IPS-15b (cell line): ENCODE data around the gene TGFBR2.

Experiments used
- H3K27me3 ChIP-seq: one replicate; pipeline ENCODE4 v1.6.1; 2013; ENCODE audit warnings: low read length; ENCODE audit not compliant: control insufficient read depth, insufficient read depth
- H3K36me3 ChIP-seq: one replicate; pipeline ENCODE4 v1.6.1; 2013; ENCODE audit warnings: low read length; ENCODE audit not compliant: control insufficient read depth, insufficient read depth
- H3K4me1 ChIP-seq: one replicate; pipeline ENCODE4 v1.6.1; 2013; ENCODE audit warnings: mild to moderate bottlenecking, low read length; ENCODE audit not compliant: control insufficient read depth, insufficient read depth
- H3K4me3 ChIP-seq: one replicate; pipeline ENCODE4 v1.5.1; 2013; ENCODE audit warnings: low read depth, low read length
- H3K9ac ChIP-seq: one replicate; pipeline ENCODE4 v1.6.1; 2013; ENCODE audit warnings: low read depth, mild to moderate bottlenecking, low read length
- H3K9me3 ChIP-seq: one replicate; pipeline ENCODE4 v1.6.1; 2013; ENCODE audit warnings: mild to moderate bottlenecking, low read length; ENCODE audit not compliant: control insufficient read depth, insufficient read depth

The TGFBR2 gene

DNA sequence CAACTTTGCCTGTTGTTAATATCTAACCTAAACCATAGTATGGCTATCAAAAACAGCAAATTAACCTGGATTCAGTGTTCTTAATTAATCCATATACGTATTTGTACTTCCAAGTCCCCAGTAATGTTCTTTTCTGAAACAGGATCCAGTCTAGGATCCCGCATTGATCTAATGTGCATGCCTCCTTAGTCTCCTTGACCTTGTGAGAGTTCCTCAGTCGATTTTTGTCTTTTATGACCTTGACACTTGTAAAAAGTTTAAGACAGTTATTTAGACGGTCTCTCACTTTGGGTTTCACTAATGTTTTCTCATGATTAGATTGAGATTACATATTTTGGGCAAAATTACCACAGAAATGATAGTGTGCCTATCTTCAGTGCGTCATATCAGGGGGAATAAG, 69.4 kb downstream of the TGFBR2 start:
- Histone ChIP-seq H3K4me3 (no peak overlapping the region), H3K27me3 (no peaks in the 10 kb centered on the region), H3K9ac (no peak overlapping the region), H3K4me1 (peaks cover 2% of the 10 kb centered on the region), H3K9me3 (no peaks in the 10 kb centered on the region), H3K36me3 (peaks cover 4% of the 10 kb centered on the region)

DNA sequence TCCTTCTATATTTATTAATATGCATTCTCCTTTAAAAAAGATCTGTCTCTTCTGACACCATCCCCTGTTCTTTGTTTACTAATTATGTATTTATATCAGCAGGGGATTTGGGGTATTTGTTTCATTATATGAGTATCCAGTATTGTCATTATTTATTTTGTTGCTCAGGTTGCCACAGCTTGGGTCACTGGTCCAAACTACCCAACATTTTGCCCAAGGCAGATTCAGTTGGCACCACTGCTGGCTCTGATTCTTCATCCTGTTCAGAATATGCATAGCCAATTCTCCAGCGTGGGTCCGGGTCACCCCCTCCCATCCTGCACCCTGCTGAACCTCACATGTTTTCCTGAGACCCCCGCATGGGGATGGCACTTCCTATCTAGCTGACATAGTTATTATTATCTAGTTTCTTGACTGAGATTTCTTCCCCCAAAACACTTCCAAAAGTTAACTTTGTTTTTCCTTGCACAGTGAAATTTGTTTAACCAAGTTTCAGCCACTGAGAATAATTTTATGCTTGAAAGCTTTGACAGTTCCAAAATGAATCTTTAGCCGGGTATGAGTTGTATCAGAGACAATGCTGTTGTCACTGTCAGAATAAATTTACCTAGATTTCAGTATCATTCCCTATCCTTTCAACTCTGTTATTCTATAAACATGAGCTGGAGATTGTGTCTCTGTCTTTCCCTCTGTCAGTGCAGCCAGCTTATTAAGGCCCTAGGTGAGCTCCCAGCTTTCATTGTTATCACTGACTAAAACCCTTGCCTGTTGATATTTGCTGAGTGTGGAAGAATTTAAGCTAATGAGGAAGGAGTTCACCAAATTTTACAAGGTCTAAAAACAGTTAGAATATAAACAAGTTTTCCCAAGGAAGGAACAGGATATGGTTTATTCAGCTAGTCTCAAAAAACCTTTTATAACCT, 70.3 kb downstream of the TGFBR2 start:
- H3K9ac ChIP-seq, result no peak overlapping the region
- H3K4me3 ChIP-seq, result no peak overlapping the region
- peaks cover 2% of the 10 kb centered on the region for H3K4me1 ChIP-seq
- H3K27me3 ChIP-seq, result no peaks in the 10 kb centered on the region
- H3K9me3 ChIP-seq, result no peaks in the 10 kb centered on the region
- H3K36me3 ChIP-seq, result peaks cover 4% of the 10 kb centered on the region

DNA sequence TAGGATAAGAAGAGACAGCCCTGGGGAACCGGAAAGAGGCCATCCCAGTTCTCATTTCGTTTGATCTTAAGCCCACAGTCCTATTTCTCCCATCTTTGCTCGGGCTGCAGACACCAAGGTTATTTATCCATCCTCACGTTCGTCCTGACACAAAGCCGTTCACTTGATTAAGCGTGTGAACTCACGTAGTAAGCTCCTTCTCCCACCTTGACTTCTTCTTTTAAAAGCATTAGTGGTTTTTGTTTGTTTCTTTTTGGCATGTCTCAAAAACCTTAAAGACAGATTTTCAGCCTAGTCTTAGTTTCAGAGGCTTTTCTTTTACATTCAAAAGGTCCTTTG, 70.9 kb downstream of the TGFBR2 start:
- Histone ChIP-seq H3K4me1 (peaks cover 2% of the 10 kb centered on the region), H3K9ac (no peak overlapping the region), H3K36me3 (peaks cover 1% of the 10 kb centered on the region), H3K9me3 (no peaks in the 10 kb centered on the region), H3K4me3 (no peak overlapping the region), H3K27me3 (no peaks in the 10 kb centered on the region)

DNA sequence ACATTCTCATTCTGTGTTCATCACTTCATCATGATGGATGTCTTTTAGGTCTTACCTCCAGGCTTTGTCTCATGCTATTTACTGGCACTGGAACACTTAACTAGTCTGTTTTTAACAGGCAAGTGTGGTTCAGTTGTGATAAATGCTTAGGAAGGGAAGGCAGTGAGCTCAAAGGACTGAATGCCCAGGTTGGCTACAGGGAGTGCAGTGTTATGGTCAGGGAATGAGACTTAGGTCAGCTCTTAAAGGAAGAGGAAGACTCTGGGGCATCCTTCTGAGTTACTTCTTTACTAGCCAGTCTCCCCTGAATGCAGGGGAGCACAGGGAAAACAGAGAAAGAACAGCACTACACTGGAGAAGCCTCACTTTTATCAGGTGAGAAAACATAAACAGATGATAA, 72.6 kb downstream of the TGFBR2 start:
- no peak overlapping the region for H3K4me3 ChIP-seq
- H3K9ac ChIP-seq, result no peak overlapping the region
- no peaks in the 10 kb centered on the region for H3K36me3 ChIP-seq
- no peaks in the 10 kb centered on the region for H3K9me3 ChIP-seq
- H3K27me3 ChIP-seq, result no peaks in the 10 kb centered on the region
- H3K4me1 ChIP-seq, result peaks cover 2% of the 10 kb centered on the region

DNA sequence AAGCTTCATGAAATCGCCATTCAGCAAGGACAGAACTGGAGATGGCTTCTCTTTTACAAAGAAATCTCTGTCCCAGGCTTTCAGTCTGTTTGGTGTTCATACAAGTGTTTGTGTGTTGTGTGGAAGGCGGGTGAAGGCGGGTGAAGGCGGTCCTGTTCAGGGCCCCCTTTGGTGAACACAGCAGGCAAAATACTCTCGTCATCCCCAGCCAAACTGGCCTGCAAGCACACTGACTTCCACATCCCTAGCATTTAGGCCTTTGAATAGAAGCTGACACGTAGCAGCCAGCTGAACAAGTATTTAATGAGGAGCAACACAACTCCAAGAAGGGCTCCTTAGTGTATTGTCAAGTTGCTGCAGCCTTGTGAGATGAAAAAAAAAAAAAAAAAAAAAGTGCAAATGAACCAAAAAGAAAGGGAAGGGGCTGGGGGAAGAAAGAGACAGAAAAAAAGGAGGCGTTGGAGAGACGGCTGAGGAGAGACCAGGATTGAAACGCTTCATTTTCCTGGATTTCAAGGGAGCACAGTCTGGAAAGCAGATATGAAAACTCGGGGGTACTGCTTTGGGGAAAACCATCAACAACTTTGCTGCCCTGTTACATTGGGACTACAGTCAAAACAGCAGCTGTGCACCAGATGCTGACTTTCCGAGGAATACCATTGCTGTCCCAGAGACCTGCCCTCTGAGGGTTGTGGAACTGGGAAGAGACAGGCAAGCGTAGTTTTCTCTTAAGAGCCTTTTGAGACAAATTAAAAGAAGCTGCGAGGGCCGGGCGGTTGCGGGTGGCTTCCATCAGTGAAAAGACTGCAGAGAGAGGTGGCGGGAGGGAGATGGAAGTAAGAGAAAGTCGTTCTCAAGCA, 74.6 kb downstream of the TGFBR2 start:
- H3K9ac ChIP-seq, result no peak overlapping the region
- no peaks in the 10 kb centered on the region for H3K27me3 ChIP-seq
- H3K9me3 ChIP-seq, result no peaks in the 10 kb centered on the region
- no peak overlapping the region for H3K4me3 ChIP-seq
- H3K36me3 ChIP-seq, result no peaks in the 10 kb centered on the region
- peaks cover 2% of the 10 kb centered on the region for H3K4me1 ChIP-seq

DNA sequence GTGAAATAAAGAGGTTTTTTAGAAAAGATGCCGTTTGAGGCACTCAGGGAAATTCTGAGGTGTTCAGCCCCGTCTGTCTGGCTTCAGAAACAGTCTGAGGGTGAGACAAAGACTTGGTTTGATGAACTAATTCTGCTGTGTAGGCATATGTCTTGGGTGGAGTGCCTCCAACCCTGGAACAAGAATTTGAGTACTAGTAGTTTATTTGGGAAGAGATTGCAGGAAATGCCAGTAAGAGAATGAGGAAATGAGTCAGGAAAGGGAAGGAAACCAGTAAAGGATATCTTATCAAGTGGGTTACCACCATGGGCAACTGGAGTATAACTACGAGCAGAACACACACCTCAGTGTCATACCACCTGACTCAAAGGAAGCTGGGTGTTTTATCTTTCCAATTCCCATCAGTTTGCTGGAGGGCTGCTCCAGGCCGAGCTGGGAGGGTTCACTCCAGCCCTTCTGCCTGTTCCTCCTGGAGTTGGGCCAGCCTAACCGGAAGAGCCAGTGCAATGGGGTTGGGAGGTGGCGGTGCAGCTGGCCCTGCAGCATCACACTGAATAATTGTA, 75.3 kb downstream of the TGFBR2 start:
- H3K9me3 ChIP-seq, result no peaks in the 10 kb centered on the region
- no peak overlapping the region for H3K9ac ChIP-seq
- no peaks in the 10 kb centered on the region for H3K27me3 ChIP-seq
- peaks cover 2% of the 10 kb centered on the region for H3K4me1 ChIP-seq
- no peaks in the 10 kb centered on the region for H3K36me3 ChIP-seq
- no peak overlapping the region for H3K4me3 ChIP-seq

DNA sequence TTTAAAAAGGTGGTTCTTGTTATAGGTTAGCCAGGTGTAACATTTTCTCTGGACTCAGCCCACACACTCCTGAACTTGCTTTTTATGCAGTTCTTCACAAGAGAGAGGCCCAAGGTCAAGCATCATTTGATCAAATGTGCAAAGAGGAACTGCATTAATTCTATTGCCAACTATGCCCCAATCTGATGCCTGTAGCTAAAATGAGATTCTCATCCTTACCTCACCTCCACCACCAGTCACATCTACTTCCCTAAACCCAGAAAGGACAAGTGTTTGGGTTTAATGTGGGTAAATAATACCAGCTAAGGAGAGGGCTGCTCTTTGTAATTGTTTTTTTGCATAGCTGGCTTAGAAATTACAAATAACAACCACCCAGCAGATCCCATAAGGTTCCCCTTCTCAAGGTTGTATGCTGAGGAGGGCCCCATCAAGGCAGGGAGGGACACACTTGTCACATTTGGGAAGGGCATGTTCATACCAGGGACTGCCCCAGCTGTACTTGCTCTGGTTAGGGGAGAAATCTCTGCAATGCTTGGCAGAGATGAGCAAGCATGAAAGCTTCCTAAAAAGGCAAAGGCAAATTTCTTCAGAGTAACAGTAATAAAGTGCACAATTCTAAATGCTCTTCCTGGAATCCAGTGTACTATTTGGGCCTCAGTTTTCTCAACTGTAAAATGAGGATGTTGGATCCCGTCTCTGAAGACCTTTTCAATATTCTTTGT, 76.2 kb downstream of the TGFBR2 start:
- H3K27me3 ChIP-seq, result no peaks in the 10 kb centered on the region
- no peaks in the 10 kb centered on the region for H3K9me3 ChIP-seq
- peak overlapping the region; percentile 16 for H3K9ac ChIP-seq
- peaks cover 2% of the 10 kb centered on the region for H3K4me1 ChIP-seq
- no peak overlapping the region for H3K4me3 ChIP-seq
- no peaks in the 10 kb centered on the region for H3K36me3 ChIP-seq

DNA sequence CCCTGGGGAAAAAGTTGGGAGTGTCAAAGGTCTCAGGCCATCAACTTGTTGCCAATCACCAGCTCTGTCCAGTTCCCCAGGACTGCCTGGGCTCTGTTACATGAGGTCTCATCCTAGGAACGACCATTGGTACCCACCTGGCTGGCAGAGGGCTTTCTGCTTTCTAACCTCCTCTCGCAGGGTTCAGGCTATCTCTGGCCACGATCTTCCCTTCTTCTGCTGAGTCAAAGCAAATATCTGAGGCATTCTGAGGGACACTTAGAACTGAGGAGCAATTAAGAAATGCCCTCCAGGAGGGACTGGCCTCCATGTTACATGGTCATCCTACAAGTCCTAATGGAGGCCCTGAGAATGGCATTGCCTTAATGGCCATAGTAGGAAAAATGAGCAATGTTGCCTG, 77.4 kb downstream of the TGFBR2 start:
- H3K36me3 ChIP-seq, result no peaks in the 10 kb centered on the region
- no peak overlapping the region for H3K4me3 ChIP-seq
- H3K9me3 ChIP-seq, result no peaks in the 10 kb centered on the region
- H3K9ac ChIP-seq, result no peak overlapping the region
- no peaks in the 10 kb centered on the region for H3K27me3 ChIP-seq
- H3K4me1 ChIP-seq, result peaks cover 2% of the 10 kb centered on the region

DNA sequence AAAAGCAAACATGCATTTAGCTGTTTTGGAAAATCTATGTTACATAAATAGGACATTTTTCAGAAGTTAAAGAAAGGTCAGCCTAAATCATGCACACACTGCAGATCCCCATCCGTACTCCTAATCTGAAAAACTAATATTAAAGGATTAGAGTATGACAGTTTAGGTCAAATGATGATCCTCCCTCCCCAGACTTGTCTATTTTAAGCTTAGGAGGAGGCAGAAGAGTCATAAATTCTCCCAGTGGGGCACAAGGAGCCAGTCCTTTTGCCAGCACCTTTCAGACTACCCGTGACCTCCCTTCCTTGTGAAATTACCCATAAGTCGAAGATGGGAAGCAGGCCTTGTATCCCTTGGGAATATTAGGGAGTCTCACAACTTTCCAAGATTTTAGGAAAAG, 78.0 kb downstream of the TGFBR2 start:
- H3K36me3 ChIP-seq, result no peaks in the 10 kb centered on the region
- H3K27me3 ChIP-seq, result no peaks in the 10 kb centered on the region
- no peak overlapping the region for H3K4me3 ChIP-seq
- H3K9me3 ChIP-seq, result no peaks in the 10 kb centered on the region
- H3K4me1 ChIP-seq, result peaks cover 2% of the 10 kb centered on the region
- no peak overlapping the region for H3K9ac ChIP-seq

DNA sequence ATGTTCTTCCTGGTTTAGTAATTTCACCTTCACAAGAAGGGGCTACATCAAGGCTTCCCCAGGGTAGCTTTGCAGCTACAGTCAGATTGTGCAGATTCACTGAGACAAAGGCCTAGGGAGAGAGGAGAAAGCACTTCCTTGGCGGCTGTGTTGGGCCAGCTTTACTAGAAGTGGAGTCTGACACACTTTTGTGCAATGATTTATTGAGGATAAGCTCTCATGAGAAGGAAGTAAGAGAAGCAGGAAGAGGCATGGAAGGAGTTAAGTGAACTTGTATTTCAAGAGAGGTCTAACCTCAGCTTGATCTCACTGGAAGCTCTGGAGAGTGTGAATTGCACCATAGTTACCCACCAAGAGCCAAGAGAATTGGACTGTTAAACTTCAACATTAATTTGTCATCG, 78.9 kb downstream of the TGFBR2 start:
- Histone ChIP-seq H3K4me3 (no peak overlapping the region), H3K9me3 (no peaks in the 10 kb centered on the region), H3K27me3 (no peaks in the 10 kb centered on the region), H3K4me1 (peaks cover 2% of the 10 kb centered on the region), H3K9ac (no peak overlapping the region), H3K36me3 (peaks cover 2% of the 10 kb centered on the region)

DNA sequence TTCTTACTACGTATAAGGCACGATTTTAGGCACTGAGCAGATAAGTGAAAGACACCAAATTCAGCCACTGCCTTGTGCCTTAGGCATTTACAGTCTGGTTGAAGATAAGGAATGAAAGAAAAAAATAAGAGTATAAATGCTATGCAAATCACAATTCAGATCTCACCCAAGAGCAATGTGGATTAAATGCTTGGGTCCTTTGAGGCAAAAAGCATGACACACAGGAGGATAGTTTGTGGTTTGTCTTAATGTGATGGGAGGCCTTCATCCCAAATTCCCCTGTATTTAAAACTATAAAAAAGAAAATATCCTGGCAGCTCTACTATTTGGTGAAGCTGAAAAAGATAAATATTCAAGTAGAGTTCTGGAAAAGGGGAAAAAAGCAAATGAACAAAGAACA, 79.8 kb downstream of the TGFBR2 start:
- H3K27me3 ChIP-seq, result no peaks in the 10 kb centered on the region
- H3K9ac ChIP-seq, result no peak overlapping the region
- H3K9me3 ChIP-seq, result no peaks in the 10 kb centered on the region
- H3K36me3 ChIP-seq, result peaks cover 7% of the 10 kb centered on the region
- H3K4me1 ChIP-seq, result no peaks in the 10 kb centered on the region
- H3K4me3 ChIP-seq, result no peak overlapping the region
